ENCODE results near the gene GFOD2. TPM values are rescaled to one million over a fixed set of nuclear protein-coding genes. Genes with fewer than 3 reads are reported as not detected.

GFOD2 gene
- total and polyA plus RNA-seq, 2 of the 13 experiments (the other 11 are each of a cell fraction or from before 2014, with no cell fraction given): 11.1 to 17.2 TPM

DNA sequence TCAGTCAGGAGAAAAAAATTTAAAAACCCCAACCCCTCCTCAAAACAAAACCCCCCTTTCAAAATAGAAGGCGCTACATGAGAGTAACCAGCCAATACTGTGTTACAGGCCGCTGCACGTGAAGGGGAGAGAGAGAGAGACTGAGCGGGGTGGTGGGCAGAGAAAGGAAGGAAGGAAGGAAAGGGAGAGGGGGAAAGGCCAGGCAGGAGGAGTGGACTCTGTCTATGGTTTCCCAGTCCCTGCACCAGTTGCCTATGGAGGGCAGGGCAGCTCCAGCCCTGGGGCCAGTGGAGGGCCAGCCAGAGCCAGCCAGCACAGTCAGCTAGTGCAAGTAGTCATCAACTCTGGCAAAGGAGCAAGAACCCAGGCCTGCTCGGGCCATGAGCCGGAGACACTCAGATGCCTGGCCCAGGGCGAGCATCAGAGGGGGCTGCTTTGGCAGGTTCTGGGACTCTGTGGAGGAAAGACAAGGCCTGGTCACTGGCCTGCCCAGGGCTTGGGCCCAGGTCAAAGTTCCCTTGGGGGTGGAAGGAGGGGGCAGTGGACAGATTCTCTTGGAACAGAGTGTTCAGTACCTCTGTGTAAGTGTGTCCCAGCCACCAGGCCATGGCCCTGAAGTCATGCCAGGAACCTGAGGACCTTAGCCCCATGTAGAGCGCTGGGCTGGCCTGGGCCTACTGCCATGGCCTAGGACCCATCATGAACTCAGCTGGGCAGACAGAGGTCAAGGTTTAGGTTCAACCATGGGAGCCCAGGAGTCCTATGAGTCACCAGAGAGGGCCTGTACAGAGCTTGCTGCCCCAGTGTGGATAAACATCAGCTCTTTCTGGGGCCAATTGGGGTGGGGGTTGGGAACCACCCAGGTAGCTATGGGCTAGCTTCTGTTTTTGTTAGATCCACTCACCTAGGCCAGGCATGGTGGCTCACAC, 7.3 kb upstream of the GFOD2 start (continued):
- TF ChIP-seq, protein P1, sequence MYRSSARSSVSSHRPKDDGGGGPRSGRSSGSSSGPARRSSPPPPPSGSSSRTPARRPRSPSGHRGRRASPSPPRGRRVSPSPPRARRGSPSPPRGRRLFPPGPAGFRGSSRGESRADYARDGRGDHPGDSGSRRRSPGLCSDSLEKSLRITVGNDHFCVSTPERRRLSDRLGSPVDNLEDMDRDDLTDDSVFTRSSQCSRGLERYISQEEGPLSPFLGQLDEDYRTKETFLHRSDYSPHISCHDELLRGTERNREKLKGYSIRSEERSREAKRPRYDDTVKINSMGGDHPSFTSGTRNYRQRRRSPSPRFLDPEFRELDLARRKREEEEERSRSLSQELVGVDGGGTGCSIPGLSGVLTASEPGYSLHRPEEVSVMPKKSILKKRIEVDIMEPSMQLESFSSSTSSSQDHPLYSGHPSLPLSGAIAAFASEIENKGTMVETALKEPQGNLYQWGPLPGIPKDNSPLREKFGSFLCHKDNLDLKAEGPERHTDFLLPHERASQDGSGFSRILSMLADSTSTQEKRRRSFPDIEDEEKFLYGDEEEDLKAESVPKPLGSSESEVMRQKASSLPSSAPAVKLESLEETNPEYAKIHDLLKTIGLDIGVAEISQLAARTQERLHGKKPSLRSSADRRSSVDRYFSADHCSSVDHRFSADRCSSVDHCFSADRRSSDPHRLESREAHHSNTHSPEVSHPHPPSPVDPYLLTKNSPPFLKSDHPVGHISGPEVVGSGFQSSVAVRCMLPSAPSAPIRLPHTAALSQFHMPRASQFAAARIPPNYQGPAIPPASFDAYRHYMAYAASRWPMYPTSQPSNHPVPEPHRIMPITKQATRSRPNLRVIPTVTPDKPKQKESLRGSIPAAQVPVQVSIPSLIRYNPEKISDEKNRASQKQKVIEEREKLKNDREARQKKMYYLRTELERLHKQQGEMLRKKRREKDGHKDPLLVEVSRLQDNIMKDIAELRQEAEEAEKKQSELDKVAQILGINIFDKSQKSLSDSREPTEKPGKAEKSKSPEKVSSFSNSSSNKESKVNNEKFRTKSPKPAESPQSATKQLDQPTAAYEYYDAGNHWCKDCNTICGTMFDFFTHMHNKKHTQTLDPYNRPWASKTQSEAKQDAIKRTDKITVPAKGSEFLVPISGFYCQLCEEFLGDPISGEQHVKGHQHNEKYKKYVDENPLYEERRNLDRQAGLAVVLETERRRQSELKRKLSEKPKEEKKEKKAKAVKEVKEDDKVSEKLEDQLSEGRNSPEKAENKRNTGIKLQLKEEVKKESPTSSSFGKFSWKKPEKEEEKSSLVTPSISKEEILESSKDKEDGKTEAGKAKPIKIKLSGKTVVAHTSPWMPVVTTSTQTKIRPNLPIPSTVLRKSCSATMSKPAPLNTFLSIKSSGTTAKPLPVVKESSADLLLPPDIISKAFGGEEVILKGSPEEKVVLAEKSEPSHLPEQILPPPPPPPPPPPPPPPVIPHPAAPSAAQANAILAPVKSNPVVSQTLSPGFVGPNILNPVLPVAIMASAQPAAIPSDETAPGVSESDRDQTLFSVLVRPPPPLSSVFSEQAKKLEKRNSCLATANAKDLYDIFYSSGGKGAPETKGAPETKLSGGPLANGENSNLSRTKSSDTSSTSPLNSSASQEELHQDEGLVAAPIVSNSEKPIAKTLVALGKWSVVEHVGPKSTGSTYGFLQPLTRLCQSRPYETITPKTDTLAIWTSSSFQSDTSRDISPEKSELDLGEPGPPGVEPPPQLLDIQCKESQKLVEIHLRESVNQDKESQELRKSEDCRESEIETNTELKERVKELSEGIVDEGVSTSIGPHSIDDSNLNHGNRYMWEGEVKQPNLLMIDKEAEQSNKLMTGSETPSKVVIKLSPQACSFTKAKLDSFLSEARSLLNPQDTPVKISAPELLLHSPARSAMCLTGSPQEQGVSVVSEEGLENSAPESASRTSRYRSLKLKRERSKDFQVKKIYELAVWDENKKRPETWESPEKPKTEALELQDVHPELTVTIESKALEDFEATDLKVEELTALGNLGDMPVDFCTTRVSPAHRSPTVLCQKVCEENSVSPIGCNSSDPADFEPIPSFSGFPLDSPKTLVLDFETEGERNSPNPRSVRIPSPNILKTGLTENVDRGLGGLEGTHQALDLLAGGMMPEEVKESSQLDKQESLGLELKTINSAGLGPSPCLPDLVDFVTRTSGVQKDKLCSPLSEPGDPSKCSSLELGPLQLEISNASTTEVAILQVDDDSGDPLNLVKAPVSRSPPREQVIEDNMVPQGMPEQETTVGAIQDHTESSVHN (CRISPR knock-in tag; IDR thresholded peaks at IDR 0.05): no peak
- TF ChIP-seq ZNF569 (CRISPR knock-in tag; IDR thresholded peaks at IDR 0.05; ENCODE audit: borderline replicate concordance) (no peak), JDP2 (CRISPR knock-in tag; IDR thresholded peaks at IDR 0.05; ENCODE audit: borderline replicate concordance) (no peak), ZNF10 (CRISPR knock-in tag; IDR thresholded peaks at IDR 0.05; ENCODE audit: borderline replicate concordance, low read depth) (no peak), MXD4 (CRISPR knock-in tag; IDR thresholded peaks at IDR 0.05) (no peak), ETS1 (CRISPR knock-in tag; IDR thresholded peaks at IDR 0.05) (no peak), ZNF382 (CRISPR knock-in tag; IDR thresholded peaks at IDR 0.05; ENCODE audit: borderline replicate concordance) (no peak), STAT6 (CRISPR knock-in tag; IDR thresholded peaks at IDR 0.05; ENCODE audit: borderline replicate concordance) (0 out of 2 replicates have a peak, but pooled peaks have one; percentile 64), TEAD2 (CRISPR knock-in tag; IDR thresholded peaks at IDR 0.05) (no peak), ATF7 (IDR thresholded peaks at IDR 0.05) (no peak), ATF7 (CRISPR knock-in tag; IDR thresholded peaks at IDR 0.05) (no peak), SOX13 (IDR thresholded peaks at IDR 0.05) (no peak), SOX13 (CRISPR knock-in tag; conservative IDR thresholded peaks at IDR 0.05 in 1 of 2, IDR thresholded peaks at IDR 0.05 in 1 of 2) (peak in 1 of 2 experiments; percentile 26; a peak in 1 of 4 replicates), ZBTB1 (CRISPR knock-in tag; IDR thresholded peaks at IDR 0.05; ENCODE audit: borderline replicate concordance) (no peak)
- TF ChIP-seq, protein P2, sequence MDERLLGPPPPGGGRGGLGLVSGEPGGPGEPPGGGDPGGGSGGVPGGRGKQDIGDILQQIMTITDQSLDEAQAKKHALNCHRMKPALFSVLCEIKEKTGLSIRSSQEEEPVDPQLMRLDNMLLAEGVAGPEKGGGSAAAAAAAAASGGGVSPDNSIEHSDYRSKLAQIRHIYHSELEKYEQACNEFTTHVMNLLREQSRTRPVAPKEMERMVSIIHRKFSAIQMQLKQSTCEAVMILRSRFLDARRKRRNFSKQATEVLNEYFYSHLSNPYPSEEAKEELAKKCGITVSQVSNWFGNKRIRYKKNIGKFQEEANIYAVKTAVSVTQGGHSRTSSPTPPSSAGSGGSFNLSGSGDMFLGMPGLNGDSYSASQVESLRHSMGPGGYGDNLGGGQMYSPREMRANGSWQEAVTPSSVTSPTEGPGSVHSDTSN (CRISPR knock-in tag; IDR thresholded peaks at IDR 0.05): no peak
